HG03354 (cell line): Measurements from ENCODE around the gene ZNF799.
"Not testable (repeated sequence)": the region's sequence is repeated elsewhere in the genome, so short reads cannot be mapped to it uniquely, and the experiment has no call there.

Experiments
- ATAC-seq: cut with Tn5 transposase; IDR thresholded peaks from one replicate; pipeline ENCODE4 v1.9.1; 2021; ENCODE audit warnings: mild to moderate bottlenecking; ENCODE audit not compliant: unreplicated experiment, poor library complexity, severe bottlenecking

The ZNF799 gene

DNA sequence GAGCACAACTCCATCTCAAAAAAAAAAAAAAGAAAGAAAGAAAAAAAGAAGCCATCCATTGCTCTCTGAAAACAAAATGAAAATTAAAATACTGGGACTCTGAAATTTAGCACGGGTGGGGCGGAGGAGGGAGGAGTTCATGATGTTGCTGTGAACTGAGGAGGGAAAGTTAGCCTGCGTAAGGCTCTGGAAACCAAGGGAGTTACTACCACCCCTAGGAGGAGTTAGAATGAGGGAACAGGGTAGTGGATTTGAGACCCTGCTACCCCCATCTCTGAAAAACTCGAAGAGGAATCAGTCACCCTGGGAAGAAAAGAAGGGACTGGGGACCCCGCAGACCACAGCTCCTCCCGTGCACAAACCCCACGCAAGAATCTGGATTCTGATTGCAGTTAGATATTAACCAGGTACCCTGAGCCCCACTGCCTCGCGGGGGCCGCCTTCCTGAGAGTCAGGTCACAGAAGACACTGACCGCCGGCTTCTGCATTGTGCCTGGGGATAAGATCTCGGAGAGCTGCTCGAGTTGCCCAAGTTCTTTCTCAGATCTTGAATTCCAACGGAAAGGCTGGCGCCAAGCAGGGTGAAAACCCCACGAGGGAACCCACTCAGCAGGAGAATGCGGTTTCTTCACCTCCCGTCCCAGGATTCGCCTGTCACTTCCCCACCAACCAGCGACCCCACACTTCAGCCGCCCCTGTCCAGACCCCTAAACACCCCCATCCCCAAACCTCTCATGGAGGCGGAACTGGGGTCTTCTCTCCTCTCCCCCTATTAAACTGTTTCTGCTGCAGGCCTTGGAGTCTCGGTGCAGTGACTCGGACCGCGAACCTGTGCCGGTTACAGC, 36.5 kb downstream of the ZNF799 start:
- no peak for ATAC-seq

DNA sequence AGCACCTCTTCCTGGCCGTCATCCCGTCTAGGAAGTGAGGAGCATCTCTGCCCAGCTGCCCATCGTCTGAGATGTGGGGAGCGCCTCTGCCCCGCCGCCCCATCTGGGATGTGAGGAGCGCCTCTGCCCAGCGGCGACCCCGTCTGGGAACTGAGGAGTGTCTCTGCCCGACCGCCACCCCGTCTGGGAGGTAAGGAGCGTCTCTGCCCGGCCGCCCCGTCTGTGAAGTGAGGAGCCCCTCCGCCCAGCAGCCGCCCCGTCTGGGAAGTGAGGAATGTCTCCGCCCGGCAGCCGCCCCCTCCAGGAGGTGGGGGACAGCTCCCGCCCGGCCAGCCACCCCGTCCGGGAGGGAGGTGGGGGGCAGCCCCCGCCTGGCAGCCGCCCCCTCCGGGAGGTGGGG, 38.8 kb downstream of the ZNF799 start:
- ATAC-seq, result not testable (repeated sequence)

DNA sequence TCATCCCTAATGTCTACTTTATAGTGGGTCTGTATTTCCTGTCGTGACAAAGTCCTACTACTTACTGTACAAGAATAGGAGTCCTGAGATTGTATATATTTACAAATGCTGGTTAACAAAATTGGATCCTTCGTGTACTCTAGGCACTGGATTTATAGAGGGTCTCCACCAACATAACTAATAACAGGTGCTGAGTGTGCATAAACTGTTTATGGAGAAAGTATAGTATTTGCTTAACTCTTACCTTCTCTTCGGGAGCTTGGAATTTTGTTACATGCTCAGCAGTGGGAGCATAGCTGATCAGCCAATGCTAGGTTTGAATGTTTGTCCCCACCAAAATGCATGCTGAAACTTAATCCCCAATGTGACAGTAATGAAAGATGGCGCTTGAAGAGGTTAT, 47.7 kb downstream of the ZNF799 start:
- no peak for ATAC-seq

DNA sequence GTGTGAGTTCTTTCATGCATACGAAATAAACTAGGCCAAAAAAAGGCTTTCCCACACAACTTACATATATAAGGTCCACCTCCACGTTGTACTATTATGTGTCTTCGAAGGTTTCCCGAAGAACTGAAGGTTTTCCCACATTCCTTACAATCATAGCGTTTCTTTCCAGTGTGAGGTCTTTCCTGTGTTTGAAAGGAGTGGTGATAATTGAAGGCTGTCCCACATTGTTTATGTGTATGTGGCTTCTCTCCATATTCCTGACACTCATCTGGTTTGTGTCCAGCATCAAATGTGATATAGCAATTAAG, 50.2 kb downstream of the ZNF799 start:
- ATAC-seq, result no peak

DNA sequence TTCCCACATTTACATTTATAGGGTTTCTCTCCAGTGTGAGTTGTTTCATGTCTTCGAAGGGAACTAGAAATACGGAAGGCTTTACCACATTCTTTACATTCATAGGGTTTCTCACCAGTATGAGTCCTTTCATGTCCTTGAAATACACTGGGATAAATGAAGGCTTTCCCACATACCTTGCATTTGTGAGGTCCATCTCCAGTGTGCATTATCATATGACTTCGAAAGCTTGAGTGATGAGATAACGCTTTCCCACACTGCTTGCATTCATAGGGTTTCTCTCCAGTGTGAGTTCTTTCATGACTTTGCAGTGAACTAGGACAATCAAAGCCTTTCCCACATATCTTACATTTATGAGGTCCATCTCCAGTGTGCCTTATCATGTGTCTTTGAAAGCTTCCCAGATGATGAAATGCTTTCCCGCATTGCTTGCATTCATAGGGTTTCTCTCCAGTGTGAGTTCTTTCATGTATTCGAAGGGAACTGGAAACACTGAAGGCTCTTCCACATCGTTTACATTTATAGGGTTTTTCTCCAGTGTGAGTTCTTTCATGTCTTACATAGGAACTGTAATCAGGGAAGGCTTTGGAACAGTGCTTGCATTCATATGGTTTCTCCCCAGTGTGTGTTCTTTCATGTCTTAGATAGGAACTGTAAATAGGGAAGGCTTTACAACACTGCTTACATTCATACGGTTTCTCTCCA, 50.7 kb downstream of the ZNF799 start:
- no peak for ATAC-seq

DNA sequence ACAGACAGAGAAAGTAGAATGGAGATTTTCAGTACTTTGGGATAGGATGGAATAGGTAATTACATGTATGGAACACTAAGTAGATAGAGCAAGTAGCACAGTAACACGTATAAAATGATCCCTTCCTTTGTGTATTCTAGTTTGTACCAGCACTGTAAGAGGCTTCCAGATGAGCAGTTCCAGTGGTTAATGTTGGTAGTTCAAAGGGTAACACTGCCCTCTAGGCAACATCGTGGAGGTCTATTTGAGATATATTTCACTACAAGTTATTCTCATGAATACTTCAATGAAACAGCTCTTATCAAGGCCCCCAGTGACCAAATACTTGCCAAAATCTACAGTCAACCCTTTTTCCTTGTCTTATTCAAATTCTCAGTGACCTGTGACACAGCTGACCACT, 54.2 kb downstream of the ZNF799 start:
- no peak for ATAC-seq

DNA sequence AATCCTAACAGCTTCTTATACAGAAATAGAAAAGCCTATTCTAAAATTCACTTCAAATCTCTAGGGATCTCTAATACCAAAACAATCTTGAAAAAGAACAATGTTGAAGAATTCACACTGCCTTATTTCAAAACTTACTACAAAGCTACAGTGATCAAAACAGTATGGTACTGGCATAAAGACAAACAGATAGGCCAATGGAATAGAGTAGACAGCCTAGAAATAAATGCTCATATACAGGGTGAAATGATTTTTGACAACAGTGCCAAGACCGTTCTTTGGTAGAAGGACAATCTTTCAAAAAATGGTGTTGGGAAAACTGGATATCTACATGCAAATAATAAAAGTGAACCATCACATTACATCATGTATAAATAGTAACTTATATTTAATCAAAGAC, 55.9 kb downstream of the ZNF799 start:
- ATAC-seq, result no peak
